ENCODE data around the gene PRPS2. TPM values are rescaled to one million over a fixed set of nuclear protein-coding genes. Genes with fewer than 3 reads are reported as not detected.
A peak's percentile ranks its signal among the peaks of the same experiment; 100 is the strongest.

PRPS2 gene
- total and polyA plus RNA-seq, 2 donors (not counting 3 experiments of a cell fraction or from before 2014, with no cell fraction given) = 15.9 to 36.7 TPM

GRCh38 chrX:12779534-12779933 lies 11.7 kb upstream of the PRPS2 start:
- Histone ChIP-seq H3K9me3 (replicated peaks; ENCODE audit: control insufficient read depth, insufficient read depth, low read length) (no peaks in the 10 kb centered on the region), H3K79me2 (ENCODE audit: control insufficient read depth, insufficient read depth, low read length) (no peaks in the 10 kb centered on the region), H3K36me3 (ENCODE audit: control insufficient read depth in 2 of 2, extremely low read depth in 1 of 2, insufficient read depth in 2 of 2, low read length in 2 of 2) (no peaks in the 10 kb centered on the region), H3K27ac (ENCODE audit: insufficient read depth, low read depth, low read length) (no peak overlapping the region), H3K4me1 (ENCODE audit: control insufficient read depth, extremely low read depth, insufficient read depth, low read length) (no peaks in the 10 kb centered on the region), H2AFZ (ENCODE audit: low read depth, low read length) (no peak overlapping the region), H4K20me1 (replicated peaks; ENCODE audit: control insufficient read depth, extremely low read depth, insufficient read depth, low read length) (no peaks in the 10 kb centered on the region), H3K4me2 (ENCODE audit: insufficient read depth, low read length) (no peak overlapping the region), H3K27me3 (ENCODE audit: control insufficient read depth in 2 of 2, insufficient read depth in 2 of 2, low read length in 2 of 2) (no peaks in the 10 kb centered on the region), H3K9ac (replicated peaks; ENCODE audit: extremely low read depth, insufficient read depth, low read length) (no peak overlapping the region), H3K9me1 (replicated peaks; ENCODE audit: control insufficient read depth, extremely low read depth, insufficient read depth, low read length) (no peaks in the 10 kb centered on the region), H3K4me3 (replicated peaks in 1 of 3; ENCODE audit: insufficient read depth in 1 of 3, low read depth in 1 of 3, low read length in 3 of 3) (no peak overlapping the region)
- dilution Hi-C loops (cut with MboI; ENCODE audit: extremely low pct_ligation_motif_present, low sequenced_read_pairs) = no loop called here
- POLR2A ChIA-PET = no interaction called here
- no TSS peak for BruUV-seq (replicated peaks)
- CTCF ChIA-PET = interaction anchor here (1.7 to 5.5 kb wide), 2 partner anchors 10 to 11 kb away, joined by 5 to 51 read pairs; partner anchors contain the start of gene PRPS2
- intact Hi-C loops (cut with micrococcal nuclease) = no loop called here
- TF ChIP-seq MAX (IDR thresholded peaks at IDR 0.05; ENCODE audit: insufficient read depth, insufficient read length) = no peak
- TF ChIP-seq JUN (IDR thresholded peaks at IDR 0.05; ENCODE audit: borderline replicate concordance, insufficient read depth, insufficient read length, low read depth) = peak; percentile 24
- TF ChIP-seq, protein P1, sequence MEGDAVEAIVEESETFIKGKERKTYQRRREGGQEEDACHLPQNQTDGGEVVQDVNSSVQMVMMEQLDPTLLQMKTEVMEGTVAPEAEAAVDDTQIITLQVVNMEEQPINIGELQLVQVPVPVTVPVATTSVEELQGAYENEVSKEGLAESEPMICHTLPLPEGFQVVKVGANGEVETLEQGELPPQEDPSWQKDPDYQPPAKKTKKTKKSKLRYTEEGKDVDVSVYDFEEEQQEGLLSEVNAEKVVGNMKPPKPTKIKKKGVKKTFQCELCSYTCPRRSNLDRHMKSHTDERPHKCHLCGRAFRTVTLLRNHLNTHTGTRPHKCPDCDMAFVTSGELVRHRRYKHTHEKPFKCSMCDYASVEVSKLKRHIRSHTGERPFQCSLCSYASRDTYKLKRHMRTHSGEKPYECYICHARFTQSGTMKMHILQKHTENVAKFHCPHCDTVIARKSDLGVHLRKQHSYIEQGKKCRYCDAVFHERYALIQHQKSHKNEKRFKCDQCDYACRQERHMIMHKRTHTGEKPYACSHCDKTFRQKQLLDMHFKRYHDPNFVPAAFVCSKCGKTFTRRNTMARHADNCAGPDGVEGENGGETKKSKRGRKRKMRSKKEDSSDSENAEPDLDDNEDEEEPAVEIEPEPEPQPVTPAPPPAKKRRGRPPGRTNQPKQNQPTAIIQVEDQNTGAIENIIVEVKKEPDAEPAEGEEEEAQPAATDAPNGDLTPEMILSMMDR (IDR thresholded peaks at IDR 0.05; ENCODE audit: extremely low read depth in 1 of 2, insufficient read depth in 1 of 2, low read depth in 1 of 2, low read length in 2 of 2) = no peak
- no peak for TF ChIP-seq MYC (IDR thresholded peaks at IDR 0.05; ENCODE audit: low read depth, low read length)
- TF ChIP-seq GATA2 (IDR thresholded peaks at IDR 0.05; ENCODE audit: insufficient read depth, insufficient read length, low read depth, low read length) = peak; percentile 60
- TF ChIP-seq POLR2A (IDR thresholded peaks at IDR 0.05; ENCODE audit: low read depth, low read length) = no peak
- no peak for TF ChIP-seq POLR2AphosphoS5 (IDR thresholded peaks at IDR 0.05; ENCODE audit: insufficient read depth, low read depth, low read length)
- TF ChIP-seq EZH2 (IDR thresholded peaks at IDR 0.05; ENCODE audit: borderline replicate concordance, low read depth, low read length, severe bottlenecking) = no peak
- no peak for TF ChIP-seq FOS (IDR thresholded peaks at IDR 0.05; ENCODE audit: borderline replicate concordance, insufficient read depth, low read length)
- FAIRE-seq = no peak
- DNase-seq (ENCODE audit: low read depth, low spot score) = peak; percentile 37

Measured in endothelial cell of umbilical vein (primary cell).